Measurements from ENCODE around the gene KPNA5.
"Not testable (repeated sequence)": the region's sequence is repeated elsewhere in the genome, so short reads cannot be mapped to it uniquely, and the experiment has no call there.

KPNA5 gene

GRCh38 chr6:116680880-116681672 lies at the start of gene KPNA5:
Gene KPNA5 (plus strand): TSS chr6:116681211. CDS start chr6:116681335, 124 bp downstream.
- peak; percentile 41 to 95 (median 85) for DNase-seq

- DNase-seq = no peak
Observed at GRCh38 chr6:116631379-116631990, 49.5 kb upstream of the KPNA5 start.

DNA sequence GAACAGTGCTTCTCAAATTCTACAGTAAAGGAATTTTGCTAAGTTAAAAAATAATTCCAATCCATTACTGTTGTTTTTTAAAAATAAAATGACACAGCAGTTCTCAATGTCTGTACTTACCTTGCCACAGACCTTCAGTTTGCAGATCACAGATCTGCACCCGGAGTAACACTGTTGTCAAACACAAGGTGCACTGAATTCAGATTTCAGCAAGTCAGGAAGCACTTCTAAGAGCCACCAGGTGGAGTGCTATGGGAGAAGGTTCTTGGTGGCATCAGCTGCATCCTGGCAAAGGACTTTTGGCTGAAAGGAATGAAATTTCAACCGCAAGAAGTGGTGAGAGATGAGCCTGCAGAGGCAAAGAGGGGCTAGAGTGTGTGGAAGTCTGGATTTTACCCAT lies 47.3 kb upstream of the KPNA5 start:
- DNase-seq = no peak

GRCh38 chr6:116648156-116648555 lies 32.9 kb upstream of the KPNA5 start:
- no peak for DNase-seq

DNA sequence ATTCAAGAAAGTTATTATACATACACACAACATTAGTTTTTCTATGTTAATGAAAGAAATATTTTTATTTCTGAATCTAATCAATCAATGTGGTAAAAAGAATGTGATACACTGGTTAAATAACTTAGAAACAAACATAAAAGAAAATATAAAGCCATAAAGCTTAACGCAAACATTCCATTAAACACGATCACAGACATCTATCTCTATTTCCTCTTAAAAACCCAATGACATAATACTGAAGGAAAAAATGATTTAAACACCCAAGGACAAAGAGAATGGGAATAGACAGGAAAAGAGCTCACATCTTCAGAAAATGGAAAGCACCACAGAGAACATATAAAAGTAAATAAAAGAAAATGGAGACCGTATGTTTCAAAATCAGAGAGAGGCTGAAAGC lies 31.9 kb upstream of the KPNA5 start:
- no peak for DNase-seq

DNA sequence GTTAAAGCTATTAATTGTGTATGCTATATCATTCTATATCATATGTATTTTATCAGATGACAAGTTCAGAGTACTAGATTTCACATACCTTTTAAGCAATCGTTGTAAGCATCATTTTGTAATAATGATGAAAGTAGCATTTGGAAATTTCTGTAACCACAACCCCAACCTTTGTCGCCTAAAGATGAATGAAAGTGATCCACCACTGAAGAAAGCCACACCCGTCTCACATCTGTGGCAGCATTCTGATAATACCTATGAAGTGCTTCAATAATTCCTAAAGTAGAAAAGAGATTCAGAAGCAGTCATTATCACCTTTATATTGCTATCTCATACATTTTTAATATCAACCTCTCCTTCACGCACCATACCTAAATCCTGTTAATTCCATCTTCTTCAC lies 29.1 kb upstream of the KPNA5 start:
- DNase-seq = no peak

DNA sequence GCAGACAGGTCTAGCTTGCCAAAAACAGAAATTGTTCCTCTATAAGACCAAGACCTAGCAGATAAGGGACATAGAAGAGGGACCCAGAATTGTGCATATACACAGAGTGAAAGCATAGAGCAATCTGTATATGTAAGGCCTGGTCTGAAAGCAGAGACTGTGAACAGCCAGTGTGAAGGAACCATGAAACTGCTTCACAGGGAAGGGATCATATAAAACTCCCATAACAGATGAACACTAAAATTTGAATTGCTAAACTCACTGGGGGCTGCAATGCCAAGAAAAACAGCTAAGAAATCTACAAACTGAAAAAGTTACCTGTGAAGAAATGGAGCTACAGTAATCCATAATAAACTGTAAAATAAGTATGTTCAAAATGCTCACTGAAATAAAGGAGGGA lies 19.4 kb upstream of the KPNA5 start:
- DNase-seq = no peak

DNA sequence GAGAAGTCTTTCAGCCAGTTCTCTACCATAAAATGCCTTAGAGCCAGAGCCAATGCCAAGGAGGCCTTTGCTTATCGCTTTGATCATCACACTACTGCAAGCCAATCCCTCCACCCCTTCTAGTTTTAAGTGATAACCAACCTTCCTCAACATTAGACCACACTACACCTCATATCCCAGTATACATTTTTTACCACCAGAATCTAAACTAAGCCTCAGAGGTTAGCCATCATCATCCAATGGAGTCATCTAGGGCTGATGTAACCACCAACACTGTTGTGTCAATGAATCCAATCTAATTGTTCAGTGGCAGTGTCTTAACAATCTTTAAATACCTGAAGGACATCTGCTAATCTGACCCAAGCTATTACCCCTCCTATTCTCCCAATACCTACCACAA lies 18.8 kb upstream of the KPNA5 start:
- no peak for DNase-seq

- DNase-seq = no peak
Observed at GRCh38 chr6:116663308-116663707, 17.7 kb upstream of the KPNA5 start.

GRCh38 chr6:116664169-116664568 lies 16.8 kb upstream of the KPNA5 start:
- DNase-seq = not testable (repeated sequence)

GRCh38 chr6:116665464-116665863 lies 15.5 kb upstream of the KPNA5 start:
- DNase-seq = no peak

- DNase-seq = no peak
Observed at GRCh38 chr6:116666869-116667268, 14.1 kb upstream of the KPNA5 start.

DNA sequence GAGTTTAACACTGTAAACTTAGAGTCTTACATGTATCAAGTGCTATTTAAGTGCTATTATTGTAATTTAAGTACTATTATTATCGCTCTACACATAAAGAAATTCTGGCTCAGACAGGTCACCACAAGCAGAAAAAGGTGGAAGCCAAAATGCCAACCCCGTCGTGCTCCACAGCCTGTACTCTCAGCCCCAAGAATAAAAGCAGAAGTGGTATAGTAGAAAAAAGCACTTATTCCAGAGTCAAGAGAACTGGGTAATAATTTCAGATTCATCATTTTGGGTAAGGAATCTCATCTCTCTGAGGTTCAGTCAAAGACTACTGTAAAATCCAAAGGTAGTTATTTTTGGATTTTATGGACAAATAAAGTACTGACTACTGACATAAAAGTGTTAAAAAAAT lies 13.4 kb upstream of the KPNA5 start:
- DNase-seq = no peak

DNA sequence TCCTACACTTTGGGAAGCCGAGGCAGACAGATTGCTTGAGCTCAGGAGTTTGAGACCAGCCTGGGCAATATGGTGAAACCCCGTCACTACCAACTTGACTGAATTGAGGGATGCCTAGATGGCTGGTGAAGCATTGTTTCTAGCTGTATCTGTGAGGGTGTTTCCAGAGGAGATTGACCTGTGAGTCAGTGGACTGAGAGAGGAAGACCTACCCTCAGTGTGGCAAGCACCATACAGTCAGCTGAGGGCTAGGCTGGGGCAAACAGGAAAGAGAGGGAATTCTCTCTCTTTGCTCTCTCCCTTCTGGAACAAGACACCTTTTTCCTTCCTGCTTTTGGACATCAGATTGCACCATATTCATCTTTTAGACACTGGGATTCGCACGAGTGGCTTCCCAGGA lies 8.7 kb upstream of the KPNA5 start:
- no peak for DNase-seq

- DNase-seq = no peak
Observed at GRCh38 chr6:116676021-116676420, 5.0 kb upstream of the KPNA5 start.

DNA sequence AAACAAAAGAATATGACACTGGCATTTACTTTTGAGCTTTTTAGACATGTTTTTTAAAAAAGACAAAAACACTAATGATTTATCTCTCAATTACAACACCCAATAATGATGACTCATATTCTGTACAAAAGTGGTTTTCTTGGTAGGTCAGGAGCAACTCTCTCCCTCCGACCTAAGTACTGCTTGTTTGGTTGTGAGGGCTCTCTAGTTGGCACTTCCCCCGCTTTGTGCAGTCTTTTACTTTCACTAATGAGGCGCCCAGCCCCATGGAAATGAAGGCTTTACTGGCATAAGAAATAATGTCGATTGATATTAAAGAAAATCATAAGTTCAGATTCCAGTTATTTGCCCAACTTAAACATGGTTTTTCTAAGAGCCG lies 1.3 kb downstream of the KPNA5 start:
- peak in 7 of 58 donors; percentile 1 to 23 (median 12) for DNase-seq

- DNase-seq = no peak
Observed at GRCh38 chr6:116685437-116685993, 4.5 kb downstream of the KPNA5 start.

DNA sequence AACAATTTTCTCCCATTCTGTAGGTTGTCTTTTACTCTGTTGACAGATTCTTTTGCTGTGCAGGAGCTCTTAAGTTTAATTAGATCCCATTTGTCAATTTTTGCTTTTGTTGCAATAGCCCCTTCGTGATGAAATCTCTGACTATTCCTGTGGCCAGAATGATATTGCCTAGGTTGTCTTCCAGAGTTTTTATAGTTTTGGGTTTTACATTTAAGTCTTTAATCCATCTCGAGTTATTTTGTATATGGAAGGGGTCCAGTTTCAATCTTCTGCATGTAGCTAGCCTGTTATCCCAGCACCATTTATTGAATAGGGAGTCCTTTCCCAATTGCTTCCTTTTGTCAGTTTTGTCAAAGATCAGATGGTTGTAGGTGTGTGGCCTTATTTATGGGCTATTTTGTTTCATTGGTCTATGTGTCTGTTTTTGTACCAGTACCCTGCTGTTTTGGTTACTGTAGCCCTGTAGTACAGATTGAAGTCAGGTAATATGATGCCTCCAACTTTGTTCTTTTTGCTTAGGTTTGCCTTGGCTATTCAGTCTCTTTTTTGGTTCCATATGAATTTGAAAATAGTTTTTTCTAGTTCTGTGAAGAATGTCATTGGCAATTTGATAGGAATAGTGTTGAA lies 5.6 kb downstream of the KPNA5 start:
- DNase-seq = not testable (repeated sequence)

DNA sequence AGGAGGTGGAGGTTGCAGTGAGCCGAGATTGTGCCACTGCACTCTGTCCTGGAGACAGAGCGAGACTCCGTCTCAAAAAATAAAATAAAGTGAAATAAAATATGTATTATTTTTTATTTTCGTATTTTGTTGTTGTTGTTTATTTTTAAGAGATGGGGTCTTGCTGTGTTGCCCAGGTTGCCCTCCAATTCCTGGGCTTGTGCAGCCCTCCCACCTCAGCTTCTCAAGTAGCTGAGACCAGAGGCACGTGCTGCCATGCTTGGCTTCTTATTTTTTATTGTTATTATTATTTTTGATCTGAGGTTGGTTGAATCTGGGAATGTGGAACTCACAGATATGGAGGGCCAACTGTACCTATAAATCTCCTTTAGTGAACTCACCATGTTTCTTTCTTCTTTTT lies 10.1 kb downstream of the KPNA5 start:
- DNase-seq = no peak

- DNase-seq = not testable (repeated sequence)
Observed at GRCh38 chr6:116692873-116693272, 11.9 kb downstream of the KPNA5 start.

DNA sequence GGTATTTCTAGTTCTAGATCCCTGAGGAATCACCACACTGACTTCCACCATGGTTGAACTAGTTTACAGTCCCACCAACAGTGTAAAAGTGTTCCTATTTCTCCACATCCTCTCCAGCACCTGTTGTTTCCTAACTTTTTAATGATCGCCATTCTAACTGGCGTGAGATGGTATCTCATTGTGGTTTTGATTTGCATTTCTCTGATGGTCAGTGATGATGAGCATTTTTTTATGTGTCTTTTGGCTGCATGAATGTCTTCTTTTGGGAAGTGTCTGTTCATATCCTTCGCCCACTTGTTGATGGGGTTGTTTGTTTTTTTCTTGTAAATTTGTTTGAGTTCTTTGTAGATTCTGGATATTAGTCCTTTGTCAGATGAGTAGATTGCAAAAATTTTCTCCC lies 12.3 kb downstream of the KPNA5 start:
- DNase-seq = not testable (repeated sequence)

- no peak for DNase-seq
Observed at GRCh38 chr6:116695401-116695800, 14.4 kb downstream of the KPNA5 start.
